Mesenchymal stem cell (in vitro differentiated cells and primary cell): ENCODE data around the gene LHFPL2.

Source experiments
- DNase-seq: peaks from one replicate; pipeline ENCODE4 v3.0.0-alpha.2; 2013
- H2AFZ ChIP-seq: one replicate; pipeline ENCODE4 v1.6.1; 2013; ENCODE audit warnings: low read depth, mild to moderate bottlenecking, control low read depth, inconsistent platforms, low read length, moderate library complexity
- H2AK5ac ChIP-seq: 2 replicates; pipeline ENCODE4 v1.6.1; 2013; ENCODE audit warnings: low read length, moderate library complexity, mild to moderate bottlenecking, inconsistent platforms; ENCODE audit not compliant: severe bottlenecking
- H2BK120ac ChIP-seq: one replicate; pipeline ENCODE4 v1.6.1; 2013; ENCODE audit warnings: low read depth, mild to moderate bottlenecking, inconsistent platforms, low read length, moderate library complexity
- H2BK12ac ChIP-seq, 2 experiments: one replicate each; pipeline ENCODE4 v1.6.1; 2013; ENCODE audit warnings: inconsistent platforms in 2 of 2, low read length in 2 of 2, mild to moderate bottlenecking in 2 of 2, moderate library complexity in 2 of 2, control low read depth in 1 of 2
- H2BK15ac ChIP-seq: one replicate; pipeline ENCODE4 v1.6.1; 2013; ENCODE audit warnings: mild to moderate bottlenecking, low read depth, inconsistent platforms; ENCODE audit not compliant: poor library complexity, severe bottlenecking
- H2BK5ac ChIP-seq: 2 replicates; pipeline ENCODE4 v1.6.1; 2013; ENCODE audit warnings: low read depth, mild to moderate bottlenecking, low read length, control low read depth, inconsistent platforms; ENCODE audit not compliant: poor library complexity, severe bottlenecking
- H3K14ac ChIP-seq, 2 experiments: one replicate each; pipeline ENCODE4 v1.6.1; 2013; ENCODE audit warnings: inconsistent platforms in 2 of 2, low read length in 2 of 2, control low read depth in 1 of 2, mild to moderate bottlenecking in 1 of 2, moderate library complexity in 1 of 2
- H3K18ac ChIP-seq, 2 experiments: one replicate each; pipeline ENCODE4 v1.6.1; 2013; ENCODE audit warnings: inconsistent platforms in 2 of 2, low read length in 2 of 2, control low read depth in 1 of 2, low read depth in 1 of 2, mild to moderate bottlenecking in 1 of 2
- H3K23ac ChIP-seq, 2 experiments: one replicate each; pipeline ENCODE4 v1.6.1; 2013; ENCODE audit warnings: inconsistent platforms in 2 of 2, low read length in 2 of 2, mild to moderate bottlenecking in 2 of 2, moderate library complexity in 2 of 2, control low read depth in 1 of 2
- H3K27ac ChIP-seq: 2 replicates; pipeline ENCODE4 v1.5.1; 2013; ENCODE audit warnings: mild to moderate bottlenecking, moderate library complexity, low read length, control low read depth, inconsistent platforms; ENCODE audit not compliant: poor library complexity, severe bottlenecking
- H3K27me3 ChIP-seq, 2 experiments: 2 replicates each; pipeline versions ENCODE4 v1.6.1 to v1.7.0; 2013; ENCODE audit warnings: low read length in 2 of 2, mild to moderate bottlenecking in 2 of 2, moderate library complexity in 2 of 2, control low read depth in 1 of 2, inconsistent platforms in 1 of 2; ENCODE audit not compliant: control insufficient read depth in 1 of 2, insufficient read depth in 1 of 2
- H3K36me3 ChIP-seq, 2 experiments: 2 replicates each; pipeline versions ENCODE4 v1.6.1 to v1.7.0; 2013; ENCODE audit warnings: low read length in 2 of 2, control low read depth in 1 of 2, inconsistent platforms in 1 of 2, low read depth in 1 of 2, mild to moderate bottlenecking in 1 of 2; ENCODE audit not compliant: insufficient read depth in 2 of 2, control insufficient read depth in 1 of 2
- H3K4ac ChIP-seq, 2 experiments: one replicate each; pipeline ENCODE4 v1.6.1; 2013; ENCODE audit warnings: inconsistent platforms in 2 of 2, low read length in 2 of 2, mild to moderate bottlenecking in 2 of 2, moderate library complexity in 2 of 2, control low read depth in 1 of 2, low read depth in 1 of 2
- H3K4me1 ChIP-seq: 2 replicates; pipeline ENCODE4 v1.6.1; 2013; ENCODE audit warnings: low read depth, low read length, control low read depth; ENCODE audit not compliant: control insufficient read depth, insufficient read depth
- H3K4me2 ChIP-seq: 2 replicates; pipeline ENCODE4 v1.6.1; 2013; ENCODE audit warnings: low read length, mild to moderate bottlenecking, inconsistent platforms; ENCODE audit not compliant: poor library complexity, severe bottlenecking
- H3K4me3 ChIP-seq, 2 experiments: 2 replicates each; pipeline versions ENCODE4 v1.5.1 to v1.7.0; 2013; ENCODE audit warnings: low read length in 2 of 2, mild to moderate bottlenecking in 2 of 2, control low read depth in 1 of 2, low read depth in 1 of 2; ENCODE audit not compliant: insufficient read depth in 1 of 2
- H3K79me1 ChIP-seq: replicated peaks from 2 replicates; pipeline ENCODE4 v1.6.1; 2013; ENCODE audit warnings: mild to moderate bottlenecking, control low read depth, low read length, inconsistent platforms; ENCODE audit not compliant: poor library complexity, severe bottlenecking
- H3K9ac ChIP-seq: 2 replicates; pipeline ENCODE4 v1.7.0; 2013; ENCODE audit warnings: mild to moderate bottlenecking, low read length, moderate library complexity
- H3K9me3 ChIP-seq: 2 replicates; pipeline ENCODE4 v1.7.0; 2013; ENCODE audit warnings: mild to moderate bottlenecking, low read length; ENCODE audit not compliant: control insufficient read depth
- H4K8ac ChIP-seq: one replicate; pipeline ENCODE4 v1.6.1; 2013; ENCODE audit warnings: inconsistent platforms, mild to moderate bottlenecking, low read length, moderate library complexity
- H4K91ac ChIP-seq: one replicate; pipeline ENCODE4 v1.6.1; 2013; ENCODE audit warnings: mild to moderate bottlenecking, low read length, inconsistent platforms
- WGBS: methylation state at CpG from one replicate; pipeline ENCODE4 v1.1.7; 2013; ENCODE audit warnings: mixed read lengths; 5-methylcytosine and 5-hydroxymethylcytosine counted together

Gene LHFPL2

DNA sequence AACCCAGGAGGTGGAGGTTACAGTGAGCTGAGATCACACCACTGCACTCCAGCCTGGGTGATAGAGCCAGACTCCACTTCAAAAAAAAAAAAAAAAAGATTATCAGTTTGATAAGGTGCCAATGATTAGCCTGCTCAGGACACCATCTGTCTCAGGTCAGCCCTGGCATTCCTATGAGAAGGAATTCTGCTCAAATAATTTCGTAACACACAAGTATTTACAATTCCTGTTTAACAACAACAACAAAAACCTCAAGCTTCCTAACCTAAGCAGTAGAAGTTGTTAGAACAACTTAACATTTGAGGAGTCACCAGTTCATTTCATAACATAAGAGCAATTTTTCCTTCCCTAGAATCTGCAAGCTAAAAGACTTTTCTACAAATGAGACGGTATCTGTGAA lies 85.0 kb downstream of the LHFPL2 start:
- H3K18ac ChIP-seq = no peak overlapping the region
- no peak overlapping the region for H3K14ac ChIP-seq
- no peak overlapping the region for H2BK120ac ChIP-seq
- no peak overlapping the region for H2AFZ ChIP-seq
- no peak overlapping the region for H3K23ac ChIP-seq
- no peak overlapping the region for H3K27ac ChIP-seq
- no peak overlapping the region for H3K9ac ChIP-seq
- H3K4ac ChIP-seq = no peak overlapping the region
- H4K91ac ChIP-seq = no peak overlapping the region
- no peaks in the 10 kb centered on the region for H3K27me3 ChIP-seq
- H3K9me3 ChIP-seq = no peaks in the 10 kb centered on the region
- H3K4me3 ChIP-seq = no peak overlapping the region
- no peak for DNase-seq
- no peak overlapping the region for H2BK5ac ChIP-seq
- no peak overlapping the region for H2BK12ac ChIP-seq
- H2AK5ac ChIP-seq = no peak overlapping the region
- H2BK15ac ChIP-seq = no peak overlapping the region
- H3K4me2 ChIP-seq = no peak overlapping the region
- H3K79me1 ChIP-seq = peaks cover 16% of the 10 kb centered on the region
- H3K36me3 ChIP-seq = peaks cover 0 to 38% of the 10 kb centered on the region in 2 experiments
- no peaks in the 10 kb centered on the region for H3K4me1 ChIP-seq
- no peak overlapping the region for H4K8ac ChIP-seq
- 100% methylated on average over 1 of the region's 2 CpGs for WGBS

DNA sequence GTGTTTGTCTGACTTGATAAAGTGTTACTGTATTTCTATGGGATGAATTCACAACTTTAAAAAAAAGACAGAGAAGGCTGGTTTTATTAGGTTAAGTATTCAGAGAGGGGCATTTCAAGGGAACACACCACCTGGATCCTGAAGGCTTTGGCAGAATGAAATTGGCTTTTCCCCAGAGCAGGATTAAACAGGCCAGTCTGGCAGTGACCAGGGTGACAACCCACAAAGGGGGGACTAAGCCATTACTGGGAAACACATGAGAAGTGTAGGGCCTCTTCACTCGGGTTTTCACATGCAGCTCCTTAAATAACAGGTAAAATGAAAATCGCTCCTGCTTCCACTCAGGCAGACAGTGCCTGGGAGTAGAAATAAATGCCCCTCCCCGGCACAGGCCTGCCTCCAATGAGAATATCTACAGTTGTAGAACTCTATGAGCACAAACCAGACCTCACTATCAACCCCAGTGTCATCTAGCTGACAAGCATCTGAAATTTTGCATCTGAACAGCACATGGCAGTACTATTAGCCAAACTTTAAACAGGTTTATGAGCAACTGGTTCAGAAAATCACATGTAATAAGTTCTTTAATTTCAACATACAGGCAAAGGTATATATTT lies 85.8 kb downstream of the LHFPL2 start:
- Histone ChIP-seq H3K4ac (no peak overlapping the region), H3K18ac (no peak overlapping the region), H2BK5ac (no peak overlapping the region), H2AFZ (no peak overlapping the region), H4K8ac (no peak overlapping the region), H2BK15ac (no peak overlapping the region), H3K23ac (no peak overlapping the region), H3K9ac (no peak overlapping the region), H4K91ac (no peak overlapping the region), H3K79me1 (peaks cover 13% of the 10 kb centered on the region), H3K14ac (no peak overlapping the region), H3K36me3 (peaks cover 0 to 38% of the 10 kb centered on the region in 2 experiments), H3K27me3 (no peaks in the 10 kb centered on the region), H2BK12ac (no peak overlapping the region), H3K27ac (no peak overlapping the region), H3K4me1 (no peaks in the 10 kb centered on the region), H2AK5ac (no peak overlapping the region), H3K4me2 (no peak overlapping the region), H2BK120ac (no peak overlapping the region), H3K9me3 (no peaks in the 10 kb centered on the region), H3K4me3 (no peak overlapping the region)
- 97% methylated on average over 3 of the region's 3 CpGs for WGBS
- no peak for DNase-seq

DNA sequence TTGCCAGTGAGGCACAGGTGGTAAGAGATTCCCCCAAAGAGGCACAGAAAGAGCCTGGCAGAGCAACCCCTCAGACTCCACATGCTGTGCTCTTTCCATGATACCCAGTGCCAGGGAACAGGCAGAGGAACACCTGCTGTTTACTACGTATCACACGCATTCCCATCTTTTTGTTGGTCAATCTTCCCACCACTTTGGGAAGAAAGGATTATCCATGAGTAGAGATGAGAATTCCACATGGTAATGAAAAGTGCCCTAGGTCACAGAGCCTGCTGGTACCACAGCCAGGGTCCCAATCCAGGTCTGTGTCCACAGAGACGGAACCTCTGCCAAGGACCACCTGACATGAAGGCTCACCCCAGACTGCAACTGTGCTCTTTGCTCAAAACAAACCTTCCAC lies 86.6 kb downstream of the LHFPL2 start:
- no peak overlapping the region for H2BK120ac ChIP-seq
- H2AK5ac ChIP-seq = no peak overlapping the region
- no peak overlapping the region for H3K4me2 ChIP-seq
- no peak overlapping the region for H3K9ac ChIP-seq
- no peak overlapping the region for H3K4me3 ChIP-seq
- peaks cover 13% of the 10 kb centered on the region for H3K79me1 ChIP-seq
- H3K14ac ChIP-seq = no peak overlapping the region
- no peaks in the 10 kb centered on the region for H3K4me1 ChIP-seq
- H4K8ac ChIP-seq = no peak overlapping the region
- no peak overlapping the region for H2BK12ac ChIP-seq
- H3K9me3 ChIP-seq = no peaks in the 10 kb centered on the region
- H4K91ac ChIP-seq = no peak overlapping the region
- WGBS = 99% methylated on average over 3 of the region's 3 CpGs
- no peak overlapping the region for H2BK5ac ChIP-seq
- H3K4ac ChIP-seq = no peak overlapping the region
- peaks cover 0 to 38% of the 10 kb centered on the region in 2 experiments for H3K36me3 ChIP-seq
- no peak overlapping the region for H2BK15ac ChIP-seq
- H2AFZ ChIP-seq = no peak overlapping the region
- no peak overlapping the region for H3K23ac ChIP-seq
- no peaks in the 10 kb centered on the region for H3K27me3 ChIP-seq
- no peak for DNase-seq
- no peak overlapping the region for H3K18ac ChIP-seq
- no peak overlapping the region for H3K27ac ChIP-seq

DNA sequence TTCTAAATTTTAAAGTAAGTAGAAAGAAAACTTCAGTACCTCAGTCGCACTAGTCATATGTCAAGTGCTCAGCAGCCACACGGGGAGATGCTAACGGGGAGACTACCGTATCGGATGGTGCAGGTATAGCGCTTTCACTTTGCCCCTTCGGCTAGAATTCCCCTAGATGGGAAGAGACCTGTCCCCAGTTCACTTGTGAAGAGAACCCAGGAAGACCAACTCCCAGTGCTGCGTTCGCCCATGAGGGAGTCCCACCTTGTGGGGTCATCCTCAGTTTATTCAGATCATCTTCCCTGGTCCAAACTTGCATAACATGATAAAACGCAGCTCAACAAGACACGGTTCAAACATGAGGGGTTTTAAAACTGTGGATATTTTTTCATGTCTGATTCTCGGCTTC lies 87.3 kb downstream of the LHFPL2 start:
- Histone ChIP-seq H2BK15ac (no peak overlapping the region), H3K4me1 (no peaks in the 10 kb centered on the region), H3K79me1 (peaks cover 13% of the 10 kb centered on the region), H3K23ac (no peak overlapping the region), H2AFZ (no peak overlapping the region), H2BK12ac (no peak overlapping the region), H3K27ac (no peak overlapping the region), H3K14ac (no peak overlapping the region), H3K9ac (no peak overlapping the region), H3K4me3 (no peak overlapping the region), H3K9me3 (no peaks in the 10 kb centered on the region), H2BK5ac (no peak overlapping the region), H3K27me3 (no peaks in the 10 kb centered on the region), H2AK5ac (no peak overlapping the region), H3K4me2 (no peak overlapping the region), H2BK120ac (no peak overlapping the region), H3K4ac (no peak overlapping the region), H4K91ac (no peak overlapping the region), H3K18ac (no peak overlapping the region), H3K36me3 (peaks cover 0 to 38% of the 10 kb centered on the region in 2 experiments), H4K8ac (no peak overlapping the region)
- no peak for DNase-seq
- WGBS = 96% methylated on average over 12 of the region's 12 CpGs
